A375 (cell line): ENCODE data around the gene SLC10A1. TPM values are rescaled to one million over a fixed set of nuclear protein-coding genes. Genes with fewer than 3 reads are reported as not detected.

Experiments used
- small RNA-seq: library from RNA; depleted of rRNA; stranded (forward); fragments of <200 nt; gene quantifications from one replicate; pipeline ENCODE3, GENCODE V24; 2014
- total RNA-seq: library from RNA; depleted of rRNA; stranded (reverse); fragments of >200 nt; shearing (Covaris generic); gene quantifications from 2 replicates; pipeline ENCODE4 v1.2.3, GENCODE V29; 2014; rRNA removed

Gene SLC10A1
- total RNA-seq = not detected in 2 replicates

GRCh38 chr14:69796797-69797500 is at the start of gene SLC10A1:
SLC10A1 (minus strand) TSS chr14:69797241; CDS start chr14:69797155, 86 bp downstream.

GRCh38 chr14:69766984-69767368 is 30.1 kb downstream of the SLC10A1 start, which contains the start of gene SRSF5:
SRSF5 (plus strand) TSS chr14:69767142; CDS start chr14:69768157, 1,015 bp downstream.

Small RNAs within 50 kb of the gene (small RNA-seq; reads per million reads assigned to genes)
- gene RF00614 = not detected

Other genes starting within 250 kb of the SLC10A1 start
- not detected in 2 replicates for gene CCDC177, start 222.4 kb downstream of the SLC10A1 start, total RNA-seq
- gene SUSD6, start 185.6 kb downstream of the SLC10A1 start, total RNA-seq = 2.4 and 2.8 TPM in 2 replicates
- 186 and 202 TPM in 2 replicates for gene SRSF5, start 30.1 kb downstream of the SLC10A1 start, total RNA-seq
- 17.7 and 18.4 TPM in 2 replicates for gene SMOC1, start 82.2 kb upstream of the SLC10A1 start, total RNA-seq